Liver (tissue), 3 donors: ENCODE measurements around the gene PGA5.

Experiments
- ATF3 ChIP-seq: IDR thresholded peaks from 2 replicates; pipeline ENCODE4 v1.6.1; 2016; ENCODE audit warnings: antibody characterized with exemption
- CTCF ChIP-seq: fragments of 150-350 bp; IDR thresholded peaks from 2 replicates; pipeline ENCODE4 v1.5.1; 2017; ENCODE audit warnings: improper control_type of control experiment, low read depth, low read length; ENCODE audit not compliant: missing input control
- HNF4A ChIP-seq, 2 donors: conservative IDR thresholded peaks; 2 replicates each; pipeline ENCODE4 v1.6.1; 2016; ENCODE audit warnings: antibody characterized with exemption in 2 of 2, mild to moderate bottlenecking in 2 of 2
- donor health status: healthy.
- donor health status: healthy.

GRCh38 chr11:61275191-61275590 lies 34.2 kb downstream of the PGA5 start:
- TF ChIP-seq CTCF, result no peak
- TF ChIP-seq ATF3, result no peak
- TF ChIP-seq HNF4A (conservative IDR thresholded peaks at IDR 0.05), result no peak
